ENCODE results near the gene LINGO4.
"Not testable (repeated sequence)": the region's sequence is repeated elsewhere in the genome, so short reads cannot be mapped to it uniquely, and the experiment has no call there.

GRCh38 chr1:151780736-151781135 lies 24.5 kb downstream of the LINGO4 start:
- not testable (repeated sequence) for TF ChIP-seq CTCF (optimal IDR thresholded peaks at IDR 0.05 in 1 of 3, IDR thresholded peaks at IDR 0.05 in 1 of 3, conservative IDR thresholded peaks at IDR 0.05 in 1 of 3; ENCODE audit: extremely low read depth in 1 of 3, insufficient read depth in 2 of 3, low read length in 3 of 3); EZH2 (IDR thresholded peaks at IDR 0.05; ENCODE audit: low read length)

All from keratinocyte (primary cell).